SK-N-SH (cell line): Measurements from ENCODE around the gene MCCC2. TPM values are rescaled to one million over a fixed set of nuclear protein-coding genes. Genes with fewer than 3 reads are reported as not detected.

Experiments used
- CTCF ChIA-PET: fragments of 300-600, 350-600 bp; formaldehyde crosslinking; extraction: SDS; loops from one replicate; lab custom pipeline; 2021; lab: Yijun Ruan, JAX
- POLR2A ChIA-PET: fragments of 350-600 bp; sonication (Branson Sonifier 250); formaldehyde crosslinking; extraction: SDS; loops from one replicate; lab custom pipeline; 2020; ENCODE audit warnings: antibody characterized with exemption, inconsistent platforms; lab: Yijun Ruan, JAX
- DNase-seq: peaks from one replicate; pipeline ENCODE4 v3.0.0; 2012
- H2AFZ ChIP-seq: fragments of 200-600 bp; sonication (generic); 2 replicates; pipeline ENCODE4 v1.8.1; 2016; ENCODE audit warnings: antibody characterized with exemption, mild to moderate bottlenecking, low read depth
- H3F3A ChIP-seq: fragments of 200-600 bp; sonication (generic); replicated peaks from 2 replicates; pipeline ENCODE3; 2016; ENCODE audit warnings: antibody characterized with exemption, mild to moderate bottlenecking; ENCODE audit not compliant: insufficient read depth
- H3K27ac ChIP-seq, 2 experiments: fragments of 200-500 bp in 1 of 2; fragments of 200-600 bp in 1 of 2; sonication (Bioruptor generic) in 1 of 2; sonication (generic), shearing (Covaris generic) in 1 of 2; 2 replicates each; pipeline versions ENCODE4 v1.5.1 to v1.6.1; 2014 to 2016; ENCODE audit warnings: low read depth in 2 of 2, inconsistent platforms in 1 of 2, low read length in 1 of 2, mild to moderate bottlenecking in 1 of 2, mixed read lengths in 1 of 2
- H3K27me3 ChIP-seq: fragments of 200-600 bp; sonication (generic), shearing (Covaris generic); 2 replicates; pipeline ENCODE4 v1.6.1; 2016; ENCODE audit warnings: mixed run types; ENCODE audit not compliant: insufficient read depth
- H3K36me3 ChIP-seq, 2 experiments: fragments of 200-500 bp in 1 of 2; fragments of 200-600 bp in 1 of 2; sonication (Bioruptor generic) in 1 of 2; sonication (generic) in 1 of 2; replicated peaks in 1 of 2; 2 replicates each; pipeline versions ENCODE3 to v1.5.1; 2014 to 2016; ENCODE audit warnings: low read length in 1 of 2, mild to moderate bottlenecking in 1 of 2; ENCODE audit not compliant: insufficient read depth in 2 of 2, control insufficient read depth in 1 of 2
- H3K4me1 ChIP-seq, 2 experiments: fragments of 200-500 bp in 1 of 2; fragments of 200-600 bp in 1 of 2; sonication (Bioruptor generic) in 1 of 2; sonication (generic), shearing (Covaris generic) in 1 of 2; 2 replicates each; pipeline versions ENCODE4 v1.5.1 to v1.6.1; 2014 to 2016; ENCODE audit warnings: low read depth in 1 of 2, low read length in 1 of 2, mixed run types in 1 of 2; ENCODE audit not compliant: insufficient read depth in 2 of 2, control insufficient read depth in 1 of 2
- H3K4me2 ChIP-seq: fragments of 200-600 bp; sonication (generic), shearing (Covaris generic); 2 replicates; pipeline ENCODE4 v1.6.1; 2017; ENCODE audit warnings: mixed run types
- H3K4me3 ChIP-seq, 2 experiments: fragments of 200-500 bp in 1 of 2; fragments of 200-600 bp in 1 of 2; sonication (Bioruptor generic) in 1 of 2; sonication (generic), shearing (Covaris generic) in 1 of 2; 2 replicates each; pipeline versions ENCODE4 v1.5.1 to v1.8.1; 2014 to 2016; ENCODE audit warnings: low read depth in 2 of 2, inconsistent platforms in 1 of 2, low read length in 1 of 2, mild to moderate bottlenecking in 1 of 2, mixed read lengths in 1 of 2, moderate library complexity in 1 of 2
- H3K79me2 ChIP-seq: fragments of 200-600 bp; sonication (generic); 2 replicates; pipeline ENCODE4 v1.8.1; 2017; ENCODE audit warnings: mild to moderate bottlenecking; ENCODE audit not compliant: insufficient read depth
- H3K9ac ChIP-seq: fragments of 200-600 bp; sonication (generic); 2 replicates; pipeline ENCODE4 v1.6.1; 2017; ENCODE audit warnings: mixed run types
- H3K9me2 ChIP-seq: fragments of 200-600 bp; sonication (generic); 2 replicates; pipeline ENCODE4 v1.6.1; 2017; ENCODE audit warnings: mixed run types
- H3K9me3 ChIP-seq: fragments of 200-600 bp; sonication (generic); 2 replicates; pipeline ENCODE4 v1.6.1; 2017; ENCODE audit warnings: mixed run types, mild to moderate bottlenecking, moderate library complexity
- H4K20me1 ChIP-seq: fragments of 200-600 bp; sonication (generic); 2 replicates; pipeline ENCODE4 v1.6.1; 2017; ENCODE audit warnings: mild to moderate bottlenecking, mixed run types; ENCODE audit not compliant: insufficient read depth
- CTCF ChIP-seq: fragments of 200-600 bp; sonication (generic); IDR thresholded peaks from 2 replicates; pipeline ENCODE4 v1.6.1; 2017; ENCODE audit warnings: antibody characterized with exemption, mild to moderate bottlenecking, moderate library complexity
- FOSL2 ChIP-seq: IDR thresholded peaks from 2 replicates; pipeline ENCODE4 v1.4.0; 2012; ENCODE audit warnings: low read depth, mild to moderate bottlenecking, moderate library complexity, borderline replicate concordance
- FOXM1 ChIP-seq: IDR thresholded peaks from 2 replicates; pipeline ENCODE4 v1.4.0; 2012; ENCODE audit warnings: low read depth, mild to moderate bottlenecking
- MEF2A ChIP-seq: IDR thresholded peaks from 2 replicates; pipeline ENCODE4 v1.4.0; 2012; ENCODE audit warnings: low read depth, borderline replicate concordance
- NFIC ChIP-seq: IDR thresholded peaks from 2 replicates; pipeline ENCODE4 v1.4.0; 2012; ENCODE audit warnings: borderline replicate concordance
- NRF1 ChIP-seq: IDR thresholded peaks from 2 replicates; pipeline ENCODE4 v1.6.1; 2012; ENCODE audit warnings: low read depth, mild to moderate bottlenecking, low read length
- PBX3 ChIP-seq: IDR thresholded peaks from 2 replicates; pipeline ENCODE4; 2012
- SMC3 ChIP-seq: IDR thresholded peaks from 2 replicates; pipeline ENCODE4 v1.6.1; 2012; ENCODE audit warnings: low read depth, low read length, improper control_type of control experiment
- YY1 ChIP-seq: IDR thresholded peaks from 2 replicates; pipeline ENCODE4 v1.4.0; 2012; ENCODE audit warnings: low read depth, mild to moderate bottlenecking
- ZBTB33 ChIP-seq: IDR thresholded peaks from 2 replicates; pipeline ENCODE4 v1.4.0; 2012; ENCODE audit warnings: low read depth, borderline replicate concordance
- WGBS: methylation state at CpG from one replicate; pipeline ENCODE4 v1.1.6; 2017; ENCODE audit warnings: low lambda C conversion rate; 5-methylcytosine and 5-hydroxymethylcytosine counted together
- polyA plus RNA-seq, 3 experiments: library from polyadenylated mRNA; depleted of rRNA; stranded (reverse); fragments of >200 nt; gene quantifications; 2 replicates each; pipeline ENCODE4 v1.2.3, GENCODE V29; 2012

MCCC2 gene
- polyA plus RNA-seq, 1 of the 3 experiments (the other 2 are of a cell fraction) = 33.6 TPM

- ChIA-PET CTCF (interaction anchor here (1.0 to 1.1 kb wide), 2 partner anchors 28 to 61 kb away, joined by 3 read pairs; no protein-coding TSS in a partner anchor), POLR2A (no interaction called here)
- Histone ChIP-seq H2AFZ (no peak overlapping the region), H3K79me2 (no peaks in the 10 kb centered on the region), H3K27me3 (no peaks in the 10 kb centered on the region), H3K36me3 (no peaks in the 10 kb centered on the region), H3K9me3 (no peaks in the 10 kb centered on the region), H3K9ac (no peak overlapping the region), H3K9me2 (no peaks in the 10 kb centered on the region), H3F3A (no peaks in the 10 kb centered on the region), H4K20me1 (no peaks in the 10 kb centered on the region), H3K4me2 (no peak overlapping the region), H3K4me3 (no peak overlapping the region), H3K27ac (no peak overlapping the region; a peak in 1 of 4 replicates), H3K4me1 (peaks cover 0 to 8% of the 10 kb centered on the region in 2 experiments; a peak in 2 of 4 replicates)
- 82% methylated on average over 5 of the region's 8 CpGs for WGBS
- DNase-seq = no peak
- TF ChIP-seq NRF1 (no peak), ZBTB33 (no peak), YY1 (no peak), PBX3 (no peak), MEF2A (no peak), FOSL2 (no peak)
Measured at GRCh38 chr5:71695071-71695470, 107.9 kb downstream of the MCCC2 start.

GRCh38 chr5:71695595-71695994 lies 108.5 kb downstream of the MCCC2 start:
- no peak overlapping the region for H3K4me2 ChIP-seq
- no peak for DNase-seq

GRCh38 chr5:71697967-71698366 lies 110.8 kb downstream of the MCCC2 start:
- TF ChIP-seq SMC3 (no peak), FOXM1 (no peak), CTCF (peak; percentile 43)
- H4K20me1 ChIP-seq = no peaks in the 10 kb centered on the region
- DNase-seq = no peak
- no peak overlapping the region for H3K4me3 ChIP-seq
- no peaks in the 10 kb centered on the region for H3K27me3 ChIP-seq
- H3K27ac ChIP-seq = no peak overlapping the region
- H3K79me2 ChIP-seq = no peaks in the 10 kb centered on the region
- 83% methylated on average over 6 of the region's 14 CpGs for WGBS
- H3K4me1 ChIP-seq = peaks cover 0 to 8% of the 10 kb centered on the region in 2 experiments; a peak in 2 of 4 replicates
- no peak overlapping the region for H3K4me2 ChIP-seq
- CTCF ChIA-PET = interaction anchor here (0.7 to 1.4 kb wide), 8 partner anchors 9 to 431 kb away, joined by 3 to 4 read pairs (median 3); partner anchors contain the start of gene CARTPT
- H3F3A ChIP-seq = no peaks in the 10 kb centered on the region
- no peaks in the 10 kb centered on the region for H3K9me3 ChIP-seq
- H2AFZ ChIP-seq = no peak overlapping the region
- no peak overlapping the region for H3K9ac ChIP-seq
- no peaks in the 10 kb centered on the region for H3K9me2 ChIP-seq
- POLR2A ChIA-PET = no interaction called here
- H3K36me3 ChIP-seq = no peaks in the 10 kb centered on the region

More at GRCh38 chr5:71695595-71695994, 108.5 kb downstream of the MCCC2 start:
- Histone ChIP-seq H2AFZ (no peak overlapping the region), H3F3A (no peaks in the 10 kb centered on the region), H3K79me2 (no peaks in the 10 kb centered on the region), H3K36me3 (no peaks in the 10 kb centered on the region), H3K4me3 (no peak overlapping the region), H3K9me2 (no peaks in the 10 kb centered on the region), H3K27me3 (no peaks in the 10 kb centered on the region), H3K9ac (no peak overlapping the region), H3K27ac (no peak overlapping the region; a peak in 1 of 4 replicates), H3K4me1 (peaks cover 0 to 8% of the 10 kb centered on the region in 2 experiments; a peak in 2 of 4 replicates), H4K20me1 (no peaks in the 10 kb centered on the region), H3K9me3 (no peaks in the 10 kb centered on the region)
- POLR2A ChIA-PET = no interaction called here
- no peak for TF ChIP-seq NFIC
- CTCF ChIA-PET = interaction anchor here (1.1 kb wide), 1 partner anchor 29 kb away, joined by 3 read pairs; no protein-coding TSS in a partner anchor
